ENCODE results near the gene LIG1. TPM values are rescaled to one million over a fixed set of nuclear protein-coding genes. Genes with fewer than 3 reads are reported as not detected.

LIG1 gene
- total and polyA plus RNA-seq, 7 donors, result 4.3 to 41.6 (median 11.4) TPM

Other genes starting within 250 kb of the LIG1 start
- not detected for gene BSPH1, start 178.2 kb downstream of the LIG1 start, total RNA-seq
- not detected for gene BSPH1, start 178.2 kb downstream of the LIG1 start, polyA plus RNA-seq
- not detected for gene ELSPBP1, start 175.7 kb downstream of the LIG1 start, total RNA-seq
- gene ELSPBP1, start 175.7 kb downstream of the LIG1 start, polyA plus RNA-seq, result not detected
- gene CABP5, start 126.3 kb downstream of the LIG1 start, total RNA-seq, result not detected
- gene CABP5, start 126.3 kb downstream of the LIG1 start, polyA plus RNA-seq, result 10 to 100 TPM in 1 of 3 donors, not detected in 2; 22.8 TPM
- gene PLA2G4C, start 59.5 kb downstream of the LIG1 start, total RNA-seq, result 10 to 100 TPM; 11.8 to 18.5 (median 13.1) TPM
- 1 to 10 TPM in 2 of 3 donors, under 1 TPM in 1; 0.60 to 6.4 (median 6.0) TPM for gene PLA2G4C, start 59.5 kb downstream of the LIG1 start, polyA plus RNA-seq
- 1 to 10 TPM; 2.4 to 10.0 (median 4.0) TPM for gene ZSWIM9, start 336 bp upstream of the LIG1 start, total RNA-seq
- gene ZSWIM9, start 336 bp upstream of the LIG1 start, polyA plus RNA-seq, result 1 to 10 TPM; 4.2 to 6.1 (median 6.0) TPM
- gene CARD8, start 85.6 kb upstream of the LIG1 start, total RNA-seq, result 10 to 100 TPM; 14.2 to 37.7 (median 24.7) TPM
- 10 to 100 TPM in 1 of 3 donors, 1 to 10 TPM in 2; 6.0 to 31.0 (median 8.1) TPM for gene CARD8, start 85.6 kb upstream of the LIG1 start, polyA plus RNA-seq
- not detected for gene ZNF114, start 99.7 kb upstream of the LIG1 start, total RNA-seq
- gene ZNF114, start 99.7 kb upstream of the LIG1 start, polyA plus RNA-seq, result under 1 TPM in 1 of 3 donors, not detected in 2; 0.26 TPM
- gene EMP3, start 155.2 kb upstream of the LIG1 start, total RNA-seq, result 10 to 100 TPM; 60.4 to 77.1 (median 69.7) TPM
- 10 to 100 TPM; 21.7 to 47.7 (median 42.0) TPM for gene EMP3, start 155.2 kb upstream of the LIG1 start, polyA plus RNA-seq
- gene TMEM143, start 193.6 kb upstream of the LIG1 start, total RNA-seq, result 1 to 10 TPM; 5.4 to 8.9 (median 6.8) TPM
- 1 to 10 TPM; 4.2 to 8.7 (median 5.4) TPM for gene TMEM143, start 193.6 kb upstream of the LIG1 start, polyA plus RNA-seq
- gene SYNGR4, start 194.0 kb upstream of the LIG1 start, total RNA-seq, result not detected
- gene SYNGR4, start 194.0 kb upstream of the LIG1 start, polyA plus RNA-seq, result under 1 TPM in 1 of 3 donors, not detected in 2; 0.25 TPM
- gene KDELR1, start 221.2 kb upstream of the LIG1 start, total RNA-seq, result 100 to 1,000 TPM in 1 of 4 donors, 10 to 100 TPM in 3; 61.5 to 109 (median 71.1) TPM
- 100 to 1,000 TPM in 1 of 3 donors, 10 to 100 TPM in 2; 74.7 to 195 (median 87.7) TPM for gene KDELR1, start 221.2 kb upstream of the LIG1 start, polyA plus RNA-seq
- under 1 TPM in 3 of 4 donors, not detected in 1; under 0.01 to 0.36 (median 0.16) TPM for gene GRIN2D, start 223.3 kb upstream of the LIG1 start, total RNA-seq
- under 1 TPM in 1 of 3 donors, not detected in 2; 0.26 TPM for gene GRIN2D, start 223.3 kb upstream of the LIG1 start, polyA plus RNA-seq

Measured in sigmoid colon (tissue), 7 donors.